Upper lobe of left lung (tissue), 4 donors: ENCODE results near the gene RPS14.

Source experiments
- CTCF ChIP-seq, 6 experiments: fragments of 450-650 bp in 4 of 6; fragments of 200-600 bp in 2 of 6; sonication (generic) in 2 of 6; IDR thresholded peaks; one replicate each; pipeline ENCODE4 v1.5.1; 2016 to 2019; ENCODE audit warnings: antibody characterized with exemption in 6 of 6
- EP300 ChIP-seq, 4 donors: sonication (generic); formaldehyde crosslinking; IDR thresholded peaks; one replicate each; pipeline ENCODE4 v1.5.1; 2017; ENCODE audit warnings: antibody characterized with exemption in 4 of 4, control low read depth in 2 of 4
- POLR2A ChIP-seq, 4 donors: fragments of 450-650 bp; IDR thresholded peaks; one replicate each; pipeline ENCODE4 v1.5.1; 2016 to 2017; ENCODE audit warnings: antibody characterized with exemption in 4 of 4, mild to moderate bottlenecking in 2 of 4
- POLR2AphosphoS5 ChIP-seq, 2 donors: sonication (generic); formaldehyde crosslinking; IDR thresholded peaks; one replicate each; pipeline ENCODE4 v1.5.1; 2017; ENCODE audit warnings: antibody characterized with exemption in 2 of 2

GRCh38 chr5:150431048-150431447 lies 18.5 kb downstream of the RPS14 start:
- TF ChIP-seq CTCF (IDR thresholded peaks at IDR 0.05) (no peak), POLR2AphosphoS5 (IDR thresholded peaks at IDR 0.05) (no peak), EP300 (IDR thresholded peaks at IDR 0.05) (no peak), POLR2A (IDR thresholded peaks at IDR 0.05) (no peak)
